Fibroblast of skin of right biceps (primary cell): Measurements from ENCODE around the gene LINGO1.

Source experiments
- DNase-seq: peaks from one replicate; pipeline ENCODE4 v3.0.0-alpha.2; 2013

Gene LINGO1

DNA sequence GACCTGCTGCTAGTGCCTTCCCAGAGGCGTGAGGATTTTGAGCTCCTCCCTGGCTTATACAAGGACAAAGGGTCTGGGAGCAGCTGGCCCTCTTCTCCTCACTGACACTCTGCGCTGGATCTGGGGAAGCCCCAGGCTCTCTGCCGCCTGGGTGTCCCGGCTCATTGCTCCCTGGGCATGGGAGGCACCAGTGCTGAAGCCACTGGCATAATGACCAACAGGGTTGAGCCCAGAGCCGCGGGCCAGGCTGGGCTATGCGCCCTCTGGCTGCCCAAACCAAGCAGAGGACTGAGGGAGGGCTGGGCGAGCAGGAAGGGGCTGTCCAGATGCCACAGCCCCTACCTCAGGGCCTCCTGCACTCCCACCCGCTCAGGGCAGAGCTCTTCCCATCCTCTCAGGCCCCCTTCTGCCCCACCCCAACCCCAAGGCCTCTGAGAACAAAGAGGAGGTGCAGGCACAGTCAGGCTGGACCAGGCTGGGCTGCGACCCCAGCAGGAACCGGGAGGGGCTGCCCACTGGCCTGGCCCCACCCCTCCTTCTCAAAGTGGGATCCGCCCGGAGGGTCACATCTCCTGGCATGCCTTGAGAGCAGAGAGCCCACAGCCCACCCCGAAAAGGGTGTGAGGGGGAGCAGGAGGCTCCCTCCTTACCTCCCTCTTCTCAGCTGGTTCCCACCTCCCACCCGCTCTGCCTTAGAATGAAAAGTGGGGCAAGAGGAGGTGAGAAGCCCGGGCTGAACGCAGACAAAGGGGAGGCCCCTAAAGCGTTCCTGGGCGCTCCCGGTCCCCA, 1.6 kb downstream of the LINGO1 start:
- no peak for DNase-seq

DNA sequence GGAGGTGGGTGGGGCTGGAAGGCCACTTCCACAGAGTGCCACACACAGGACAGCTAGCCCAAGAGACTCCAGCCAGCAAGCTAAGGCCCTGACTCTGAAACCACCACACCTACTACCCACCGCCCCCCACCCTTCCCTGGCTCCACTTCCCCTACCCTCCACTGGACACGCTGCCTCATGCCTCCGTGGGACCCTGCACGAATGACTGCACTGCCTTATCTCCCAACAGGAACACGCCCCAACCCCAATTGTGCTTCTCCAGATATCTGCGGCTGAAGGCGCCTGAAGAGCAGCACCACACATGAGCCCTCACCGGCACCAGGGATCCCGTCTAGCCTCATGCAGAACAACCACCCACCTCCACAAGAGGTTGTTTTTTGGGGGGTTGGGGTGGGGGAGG, 2.7 kb downstream of the LINGO1 start:
- no peak for DNase-seq

DNA sequence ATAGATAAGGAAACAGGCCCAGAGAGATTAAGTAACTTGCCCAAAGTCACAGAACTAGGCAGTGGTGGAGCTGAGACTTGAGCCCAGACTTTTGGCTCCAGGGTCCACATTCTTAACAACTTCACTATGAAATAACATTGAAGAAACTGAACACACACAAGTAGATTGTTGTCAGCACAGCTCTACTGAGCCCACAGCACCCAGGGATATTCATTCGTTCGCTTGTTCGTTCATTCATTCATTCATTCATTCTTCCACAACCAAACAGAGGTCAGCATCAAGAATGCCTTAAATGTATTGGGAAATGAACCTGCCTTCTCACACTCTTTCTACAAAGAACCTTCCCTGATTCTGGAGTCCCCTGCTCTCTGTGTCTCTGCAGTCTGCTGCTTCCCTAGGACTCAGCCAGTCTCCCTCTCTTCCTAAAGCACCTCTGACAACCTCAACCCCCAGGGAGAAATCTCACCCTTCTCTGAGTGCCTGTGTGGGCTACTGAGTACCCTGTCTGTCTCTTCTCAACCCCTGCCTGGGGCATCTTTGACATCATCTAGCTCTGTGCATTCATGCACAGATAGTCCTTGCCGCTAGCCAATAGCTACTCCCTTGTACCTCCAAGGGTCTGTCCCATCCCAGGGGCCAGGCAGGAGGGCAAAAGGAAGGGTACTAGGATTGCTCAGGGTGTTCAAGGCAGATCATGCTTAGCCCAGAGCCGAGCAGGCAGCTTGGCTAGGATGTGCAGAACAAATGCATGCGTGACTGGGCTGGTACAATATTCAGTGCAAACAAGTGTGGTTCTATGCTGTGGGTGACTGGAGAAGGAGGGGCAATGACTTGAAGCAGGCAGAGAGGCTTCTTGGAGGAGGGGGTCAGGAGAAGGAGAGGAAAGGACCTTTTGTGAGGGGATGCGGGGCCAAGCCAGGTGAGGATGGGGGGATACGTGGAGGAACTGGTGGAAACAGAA, 3.4 kb downstream of the LINGO1 start:
- DNase-seq: no peak

DNA sequence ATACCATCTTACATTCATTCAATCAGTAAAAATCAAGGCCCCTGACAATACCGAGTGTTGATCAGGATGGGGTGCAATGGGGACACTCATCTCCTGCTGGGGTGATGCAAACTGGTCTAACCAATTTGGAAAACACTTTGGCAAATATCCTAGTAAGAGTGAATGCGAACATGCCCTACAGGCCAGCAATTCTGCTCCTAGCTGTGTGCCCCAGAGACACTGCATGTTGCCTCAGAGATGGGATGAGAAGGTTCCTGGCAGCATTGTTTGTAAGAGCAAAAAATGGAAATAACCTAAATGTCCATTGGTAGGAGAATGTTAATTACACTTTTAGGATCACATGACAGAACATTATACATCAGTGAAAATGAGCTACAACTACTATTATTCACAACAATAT, 4.7 kb downstream of the LINGO1 start:
- DNase-seq: no peak

DNA sequence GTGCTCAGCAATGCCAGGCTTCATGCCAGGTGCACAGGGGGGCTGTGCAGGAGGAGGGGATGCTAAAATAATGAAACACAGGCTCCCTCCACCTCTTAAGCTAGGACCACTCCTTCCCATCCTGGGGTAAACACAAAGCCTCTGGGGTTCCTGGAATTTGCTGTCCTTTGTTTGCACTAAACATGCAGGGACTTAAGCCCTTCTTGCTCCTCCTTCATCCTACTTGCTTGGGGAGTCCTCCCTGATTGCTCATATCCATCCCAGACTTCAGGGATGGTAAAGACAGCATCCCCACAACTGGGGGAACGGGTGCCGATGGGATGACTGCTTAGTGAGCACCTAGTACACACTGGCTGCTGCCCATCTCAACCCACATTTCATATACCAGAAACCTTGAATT, 5.1 kb downstream of the LINGO1 start:
- DNase-seq: no peak

DNA sequence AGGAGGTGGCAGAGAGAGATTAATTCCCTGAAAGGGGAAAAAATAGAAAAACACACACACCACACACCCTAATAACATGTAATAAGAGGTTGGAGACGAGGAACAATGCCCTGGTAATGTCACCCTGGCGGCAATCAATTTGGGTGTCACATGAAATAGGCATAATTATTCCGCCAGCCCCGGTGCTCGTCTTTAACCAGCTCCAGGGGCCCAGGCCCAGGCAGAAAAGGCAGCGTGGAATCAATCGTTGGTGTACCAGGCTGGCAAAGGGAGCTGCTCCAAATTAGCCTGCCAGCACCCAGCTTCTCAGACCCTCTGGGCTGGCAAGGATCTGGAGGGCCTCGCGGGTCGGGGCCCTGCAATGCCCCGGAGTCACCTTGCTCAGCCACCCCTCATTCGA, 5.6 kb downstream of the LINGO1 start:
- DNase-seq: no peak

DNA sequence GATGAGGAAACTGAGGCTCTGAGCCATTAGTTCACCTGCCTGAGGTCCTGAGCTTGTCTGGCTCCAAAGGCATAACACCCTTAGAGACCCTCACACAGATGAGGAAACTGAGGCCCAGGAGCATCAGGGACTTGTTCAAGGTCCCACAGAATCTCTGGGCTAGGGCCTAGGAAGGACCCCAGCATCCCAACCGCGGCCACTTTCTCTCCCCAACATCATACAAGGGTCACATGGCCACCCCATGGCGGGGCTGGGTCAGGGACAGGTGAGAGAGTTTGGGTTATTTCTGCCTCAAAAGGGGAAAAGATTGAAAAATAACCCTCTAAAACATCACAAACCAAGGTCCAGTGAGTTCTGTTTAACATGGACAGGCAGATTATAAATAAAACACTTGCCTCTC, 6.7 kb downstream of the LINGO1 start:
- DNase-seq: no peak

DNA sequence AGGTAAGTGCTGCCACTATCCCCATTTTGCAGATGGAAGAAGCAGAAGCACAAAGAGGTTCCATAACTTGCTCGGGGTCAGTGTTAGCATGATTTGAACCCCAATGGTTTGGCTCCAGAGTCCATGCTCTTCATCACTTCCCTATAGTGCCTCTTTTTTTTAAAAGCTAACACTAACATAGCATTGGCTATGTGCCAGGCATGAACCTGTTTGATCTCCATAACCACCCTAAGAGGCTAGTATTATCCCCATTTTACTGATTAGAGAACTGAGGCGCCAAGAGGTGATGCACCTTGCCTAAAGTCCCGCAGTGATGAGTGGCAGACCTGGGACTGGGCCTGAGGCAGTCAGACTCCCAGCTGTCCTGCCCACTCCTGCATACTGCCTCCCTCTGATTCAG, 7.3 kb downstream of the LINGO1 start:
- no peak for DNase-seq

DNA sequence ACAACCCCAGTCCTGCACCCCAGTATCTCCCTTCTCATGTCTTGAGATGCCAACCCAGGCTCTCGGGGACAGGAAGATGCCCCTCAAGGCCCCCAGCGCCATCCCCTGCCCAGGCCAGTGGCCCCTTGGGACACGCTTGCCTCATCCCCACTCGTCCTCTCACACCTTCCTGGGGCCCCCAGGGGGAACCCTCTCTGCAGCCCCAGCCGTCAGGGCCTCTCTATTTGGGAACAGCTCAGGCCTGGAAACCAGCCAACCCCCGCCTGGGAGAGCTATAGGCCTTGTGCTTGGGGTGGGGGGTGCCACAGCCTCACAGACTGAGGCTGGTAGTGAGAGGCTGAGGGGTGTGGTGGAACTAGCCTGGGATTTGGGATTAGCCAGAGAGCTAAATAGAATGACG, 7.8 kb downstream of the LINGO1 start:
- no peak for DNase-seq

DNA sequence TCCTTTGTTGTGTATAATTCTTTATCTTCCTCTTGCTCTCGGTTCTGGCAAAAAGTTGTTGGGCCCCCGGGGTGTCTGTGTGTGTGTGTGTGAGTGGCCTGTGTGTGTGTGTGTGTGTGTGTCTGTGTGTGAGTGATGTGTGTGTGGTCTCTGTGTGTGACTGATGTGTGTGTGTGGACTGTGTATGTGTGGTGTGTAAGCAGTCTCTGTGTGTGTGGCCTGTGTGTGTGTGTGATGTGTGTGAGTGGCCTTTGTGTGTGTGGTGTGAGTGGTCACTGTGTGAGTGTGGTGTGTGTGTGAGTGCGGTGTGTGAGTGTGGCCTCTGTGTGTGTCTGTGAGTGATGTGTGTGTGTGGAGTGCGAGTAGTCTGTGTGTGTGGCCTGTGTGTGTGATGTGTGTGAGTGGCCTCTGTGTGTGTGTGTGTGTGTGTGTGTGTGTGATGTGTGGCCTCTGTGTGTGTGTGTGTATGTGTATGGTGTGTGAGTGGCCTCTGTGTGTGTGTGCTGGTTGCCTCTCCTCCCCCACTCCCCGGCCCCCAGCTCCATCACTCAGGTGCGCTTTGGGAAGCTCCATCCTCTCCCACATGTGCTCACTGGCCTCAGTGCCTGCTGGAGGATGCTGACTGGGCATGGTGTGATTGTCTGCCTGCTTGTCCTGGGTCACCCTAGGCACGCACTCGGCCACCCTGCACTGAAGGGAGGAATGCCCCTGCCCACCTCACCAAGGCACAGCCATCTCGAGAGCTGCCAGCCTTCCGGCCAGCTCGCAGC, 8.8 kb downstream of the LINGO1 start:
- DNase-seq: no peak

DNA sequence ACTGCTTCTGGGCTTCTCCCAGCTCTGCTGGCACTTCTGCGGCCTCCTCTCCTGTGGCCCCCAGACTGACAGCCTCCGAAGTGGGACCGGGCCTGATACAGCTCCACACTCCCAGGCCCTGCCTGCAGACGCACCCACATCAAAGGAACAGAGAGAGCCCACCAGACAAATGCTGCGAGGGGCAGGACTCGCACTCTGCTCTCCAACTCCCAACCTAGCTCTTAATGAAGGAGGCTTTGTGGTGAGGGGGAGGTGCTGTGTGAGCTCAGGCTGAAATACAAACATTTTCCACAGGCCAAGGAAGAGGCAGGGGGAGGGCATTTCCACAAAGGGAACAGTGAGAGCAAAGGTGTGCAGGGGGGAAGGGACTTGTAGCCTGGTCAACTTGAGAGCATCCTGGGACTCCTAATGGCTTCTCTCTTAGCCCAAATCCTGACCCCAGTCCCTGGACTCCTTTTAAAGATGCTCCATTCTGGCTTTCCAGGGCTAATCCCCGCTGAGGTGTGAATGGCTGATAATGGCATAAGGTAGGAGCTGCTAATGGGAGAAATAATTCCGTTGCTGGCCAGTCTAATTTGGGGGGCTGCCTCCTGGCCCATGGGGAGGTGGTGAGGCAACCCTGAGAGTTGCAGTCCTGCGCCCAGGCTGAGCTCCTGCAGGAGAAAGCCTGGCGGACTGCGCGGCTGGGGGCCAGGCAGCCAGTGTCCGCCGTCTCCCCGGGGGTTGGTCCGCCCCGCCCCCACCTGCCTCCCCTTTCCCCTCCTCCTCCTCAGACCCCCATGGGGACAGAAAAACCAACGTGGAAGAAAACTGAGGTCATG, 9.6 kb downstream of the LINGO1 start:
- DNase-seq: no peak

DNA sequence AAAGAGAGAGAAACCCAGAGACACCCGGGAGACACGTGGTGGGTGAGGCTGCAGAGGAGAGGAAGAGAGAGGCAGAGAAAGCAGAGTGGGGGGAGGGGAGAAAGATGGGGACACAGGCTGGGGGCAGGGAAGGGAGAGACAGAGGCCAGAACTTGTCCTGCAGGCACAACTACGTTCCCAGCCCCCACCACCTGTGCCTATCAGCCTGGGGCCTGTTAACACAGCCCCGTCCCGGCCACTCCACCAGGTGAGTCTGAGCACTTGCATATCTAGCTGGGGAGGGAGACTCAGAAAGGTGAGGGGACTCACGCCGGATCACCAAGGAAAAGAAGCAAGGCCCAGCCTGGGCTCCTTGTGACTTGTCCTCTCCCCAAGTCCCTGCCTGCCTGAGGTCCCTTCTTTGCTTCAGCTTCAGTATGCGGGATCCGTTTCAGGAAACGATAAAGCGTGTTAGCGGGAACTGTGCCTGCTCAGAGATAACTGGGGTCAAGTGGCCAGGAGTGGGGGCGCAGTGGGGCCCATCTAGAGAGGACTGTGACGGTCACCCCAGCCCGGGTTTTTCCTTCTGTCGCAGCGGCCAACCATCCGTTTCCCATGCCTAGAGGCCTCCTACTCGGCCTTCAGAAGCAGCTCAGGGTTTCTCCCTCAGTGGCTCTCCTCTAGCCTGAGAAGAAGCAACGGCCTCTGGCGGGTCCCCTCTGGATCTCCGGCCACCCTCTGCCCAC, 10.3 kb downstream of the LINGO1 start:
- DNase-seq: no peak

DNA sequence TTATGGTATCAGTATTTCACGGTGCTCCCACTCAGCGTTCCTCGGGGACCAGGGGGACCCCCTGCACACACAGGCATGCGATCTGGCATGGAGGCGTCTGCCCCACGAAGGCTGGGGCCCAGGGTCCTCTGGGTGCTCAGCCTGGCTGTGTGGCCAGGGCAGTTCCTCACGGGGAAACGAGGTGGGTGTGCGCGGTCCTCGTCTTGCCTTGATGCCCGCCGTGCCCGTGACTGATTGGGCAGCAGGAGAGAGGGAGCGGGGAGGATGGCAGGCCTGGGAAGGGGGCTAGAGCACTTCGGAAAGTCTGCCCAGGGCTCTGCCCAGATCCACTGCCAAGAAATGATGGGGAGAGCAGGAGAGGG, 10.9 kb downstream of the LINGO1 start:
- DNase-seq: no peak

DNA sequence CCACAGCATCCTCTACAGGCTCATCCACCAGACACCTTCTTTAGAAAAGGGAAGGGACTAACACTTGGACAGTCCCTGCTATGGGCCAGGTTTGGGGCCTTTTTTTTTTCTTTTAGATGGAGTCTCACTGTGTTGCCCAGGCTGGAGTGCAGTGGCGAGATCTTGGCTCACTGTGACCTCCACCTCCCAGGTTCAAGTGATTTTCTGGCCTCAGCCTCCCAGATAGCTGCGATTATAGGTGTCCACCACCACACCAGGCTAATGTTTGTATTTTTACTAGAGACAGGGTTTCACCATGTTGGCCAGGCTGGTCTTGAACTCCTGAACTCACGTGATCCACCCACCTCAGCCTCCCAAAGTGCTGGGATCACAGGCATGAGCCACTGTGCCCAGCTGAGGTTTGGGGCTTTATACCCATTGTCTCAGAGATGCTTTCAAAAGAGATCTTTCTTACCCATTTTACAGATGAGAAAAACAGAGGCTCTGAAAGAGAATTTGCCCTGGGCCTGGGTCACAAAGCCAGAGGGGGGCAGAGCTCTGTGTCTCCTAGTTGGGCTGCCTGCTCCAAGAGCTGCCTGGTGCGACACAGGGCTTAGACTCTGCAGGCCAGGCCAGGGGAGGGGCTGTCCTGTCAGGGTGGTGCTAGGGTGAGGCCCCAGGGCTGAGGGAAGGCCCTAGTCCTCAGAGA, 11.6 kb downstream of the LINGO1 start:
- no peak for DNase-seq

DNA sequence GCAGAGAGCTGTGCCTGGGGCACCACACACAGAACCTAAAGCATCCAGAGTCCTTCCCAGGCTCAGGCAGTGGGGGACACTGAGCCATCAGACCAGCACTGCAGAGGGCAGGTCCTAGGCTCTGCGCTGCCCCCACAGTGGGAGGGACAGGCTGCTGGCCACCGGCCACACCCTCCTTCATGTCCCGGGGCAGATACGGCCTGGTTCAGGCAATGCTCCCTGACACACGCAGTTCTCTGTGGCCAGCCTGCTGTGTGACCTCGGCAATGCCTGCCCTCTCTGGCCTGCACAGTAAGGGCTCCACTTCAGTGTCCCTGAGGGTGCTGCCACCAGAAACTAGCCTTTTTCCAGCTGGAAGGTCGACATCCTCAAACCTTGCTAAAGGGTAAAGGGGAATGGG, 12.4 kb downstream of the LINGO1 start:
- DNase-seq: no peak

DNA sequence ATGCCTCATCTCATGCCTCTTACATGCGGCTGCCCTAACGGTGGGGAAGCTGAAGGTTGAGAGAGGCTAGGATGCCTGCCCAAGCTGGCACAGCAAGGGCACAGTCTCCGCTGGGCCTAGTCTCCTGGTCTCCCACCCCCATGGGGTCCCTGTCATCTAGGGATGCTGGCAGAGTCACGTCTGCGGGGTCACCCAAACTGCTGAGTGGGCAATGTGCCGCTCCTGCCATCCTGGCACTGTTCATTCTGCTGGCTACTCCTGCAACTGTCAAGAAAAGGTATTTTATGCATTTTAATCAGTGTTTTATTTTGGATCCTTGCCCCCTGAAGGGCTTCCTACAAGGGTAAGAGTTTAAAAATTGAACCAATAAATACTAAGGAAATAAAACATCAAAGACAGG, 12.8 kb downstream of the LINGO1 start:
- no peak for DNase-seq

DNA sequence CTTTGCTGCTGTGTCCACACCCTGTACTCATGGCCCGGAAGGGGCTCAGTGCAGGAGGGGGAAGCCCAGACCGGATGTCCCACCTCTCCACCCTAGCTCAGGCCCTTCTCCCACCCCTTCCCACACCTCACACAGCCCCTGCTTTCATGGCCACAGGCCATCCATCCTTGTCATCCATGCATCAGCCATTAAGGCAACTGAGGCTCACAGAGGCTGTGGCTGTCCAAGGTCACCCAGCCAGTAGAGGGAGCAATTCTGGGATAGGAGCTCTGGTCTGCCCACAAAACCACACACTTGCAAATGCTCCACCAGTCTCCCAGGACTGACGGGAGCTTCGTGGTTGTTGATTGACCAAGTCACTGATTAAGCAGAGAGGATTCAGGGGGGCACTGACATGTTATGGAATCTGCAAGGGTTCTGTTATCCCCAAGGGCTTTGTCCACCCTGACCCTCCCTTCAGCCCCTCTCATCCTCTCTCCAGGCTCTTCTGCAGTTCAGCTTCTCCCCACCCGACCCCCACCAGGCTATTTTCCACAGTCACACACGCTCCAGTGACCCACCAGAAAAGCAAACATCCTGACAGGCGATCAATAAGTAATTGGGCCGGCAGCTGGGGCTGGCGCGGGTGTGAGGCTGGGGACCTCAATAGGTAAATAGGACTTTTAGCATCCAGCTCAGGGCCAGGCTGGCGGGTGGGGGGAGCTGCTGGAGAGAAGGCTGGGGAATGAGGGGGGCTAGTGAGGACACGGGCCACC, 15.1 kb downstream of the LINGO1 start:
- no peak for DNase-seq

DNA sequence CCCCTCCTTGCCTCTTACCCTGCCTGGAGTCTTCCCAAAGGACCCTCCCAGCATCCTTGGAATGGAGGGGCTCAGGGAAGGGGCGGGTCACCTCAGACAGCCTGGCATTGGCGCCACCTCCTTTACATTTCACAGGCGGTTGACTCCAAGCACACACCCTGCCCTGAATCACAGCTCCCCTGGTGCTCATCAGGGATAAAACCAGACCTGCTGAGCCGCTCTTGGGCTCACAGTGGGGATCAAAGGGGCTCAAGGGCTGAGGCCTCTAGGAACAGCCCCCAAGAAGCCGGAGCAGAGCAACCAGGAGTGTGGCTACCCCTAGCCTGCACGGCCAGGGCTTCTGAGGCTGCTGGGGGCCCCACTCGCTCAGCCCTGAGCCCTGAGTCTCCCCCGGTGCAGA, 16.6 kb downstream of the LINGO1 start:
- no peak for DNase-seq

DNA sequence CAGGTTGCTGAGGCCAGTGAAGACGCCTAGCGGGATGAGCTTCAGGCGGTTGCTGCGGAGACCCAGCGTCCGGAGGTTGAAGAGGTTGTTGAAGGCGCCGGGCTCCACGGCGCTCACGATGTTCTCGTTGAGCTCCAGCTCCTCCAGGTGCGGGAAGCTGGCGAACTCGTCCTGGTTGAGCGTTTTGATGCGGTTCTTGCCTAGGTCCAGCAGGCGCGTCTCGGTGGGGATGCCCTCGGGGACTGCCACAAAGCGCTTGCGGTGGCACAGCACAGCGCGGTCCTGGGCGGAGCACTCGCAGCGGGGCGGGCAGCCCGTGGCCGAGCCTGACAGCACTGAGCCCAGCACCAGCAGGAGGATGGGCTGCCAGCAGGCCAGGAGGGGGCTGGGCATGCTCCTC, 17.2 kb downstream of the LINGO1 start:
- DNase-seq: no peak

DNA sequence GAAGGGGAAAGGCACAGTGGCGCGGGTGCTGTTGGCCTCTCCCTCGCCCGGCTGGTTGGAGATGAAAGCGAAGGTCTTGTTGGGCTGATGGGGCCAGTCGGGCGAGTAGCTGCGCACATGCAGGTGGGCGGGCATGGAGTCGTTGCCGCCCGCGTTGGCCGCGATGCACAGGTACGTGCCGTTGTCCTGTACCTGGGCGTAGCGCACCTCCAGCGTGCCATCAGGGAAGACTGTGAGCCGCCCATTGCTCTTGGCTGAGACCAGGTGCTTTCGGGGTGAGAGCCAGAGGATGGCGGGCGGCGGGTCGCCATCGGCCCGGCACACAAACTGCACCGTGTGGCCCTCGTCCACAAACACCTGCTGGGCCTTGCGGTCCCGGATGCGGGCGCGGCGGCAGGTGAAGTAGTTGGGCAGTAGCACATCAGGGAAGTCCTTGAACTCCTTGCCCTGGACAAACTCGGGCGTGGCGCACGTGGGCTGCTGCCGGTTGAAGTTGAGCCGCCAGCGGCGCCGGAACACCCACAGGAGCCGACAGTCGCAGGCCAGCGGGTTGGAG, 18.4 kb downstream of the LINGO1 start:
- DNase-seq: no peak
